GM12878 (cell line): ENCODE results near the gene ACAP2. TPM values are rescaled to one million over a fixed set of nuclear protein-coding genes. Genes with fewer than 3 reads are reported as not detected.

Source experiments
- ATAC-seq: fragments of 200-7000 bp; cut with Tn5 transposase; 3 replicates; pipeline ENCODE4 v1.9.1; 2020; ENCODE audit warnings: mild to moderate bottlenecking, moderate library complexity
- BruUV-seq: library from RNA; stranded (reverse); fragments of 400-500 nt; replicated peaks from 2 replicates; lab custom pipeline; 2021; lab: Mats Ljungman, UMichigan
- CTCF ChIA-PET: fragments of 300-600 bp; sonication (Branson Sonifier 250); formaldehyde crosslinking; extraction: SDS; loops from one replicate; lab custom pipeline; 2021; ENCODE audit warnings: inconsistent platforms; lab: Yijun Ruan, JAX
- POLR2A ChIA-PET: fragments of 350-600 bp; formaldehyde crosslinking; extraction: SDS; loops from one replicate; lab custom pipeline; 2021; ENCODE audit warnings: inconsistent platforms; lab: Charles Lee
- RAD21 ChIA-PET: fragments of 300-600 bp; sonication (Branson Sonifier 250); formaldehyde crosslinking; loops from one replicate; lab custom pipeline; 2023; ENCODE audit warnings: antibody characterized with exemption; ENCODE audit not compliant: unreplicated experiment; lab: Charles Lee
- SMC1A ChIA-PET: fragments of 300-600 bp; sonication (Branson Sonifier 250); formaldehyde crosslinking; loops from one replicate; lab custom pipeline; 2023; ENCODE audit not compliant: unreplicated experiment, uncharacterized antibody; lab: Charles Lee
- DNase-seq: peaks from one replicate; pipeline ENCODE4 v3.0.0-alpha.2; 2011; ENCODE audit warnings: low read depth, low spot score
- FAIRE-seq: peaks from 3 replicates; lab custom pipeline; 2011; peaks lifted over from hg19 to GRCh38; lab: Jason Lieb, UNC
- H2AFZ ChIP-seq: 2 replicates; pipeline ENCODE4 v1.6.0; 2011; ENCODE audit warnings: low read depth, low read length, control low read depth; ENCODE audit not compliant: control insufficient read depth
- H3K27ac ChIP-seq: 2 replicates; pipeline ENCODE4 v1.5.1; 2011; ENCODE audit warnings: control low read depth; ENCODE audit not compliant: control insufficient read depth, insufficient read depth
- H3K27me3 ChIP-seq, 2 experiments: replicated peaks in 1 of 2; 2 replicates each; pipeline versions ENCODE4 v1.6.0 to v1.6.1; 2011; ENCODE audit warnings: low read length in 1 of 2; ENCODE audit not compliant: control insufficient read depth in 2 of 2, insufficient read depth in 2 of 2
- H3K36me3 ChIP-seq, 2 experiments: 2 replicates each; pipeline ENCODE4 v1.5.1; 2011; ENCODE audit warnings: low read length in 1 of 2; ENCODE audit not compliant: control insufficient read depth in 2 of 2, insufficient read depth in 2 of 2
- H3K4me1 ChIP-seq: 2 replicates; pipeline ENCODE4 v1.6.1; 2011; ENCODE audit warnings: mild to moderate bottlenecking, low read length, moderate library complexity, mixed read lengths; ENCODE audit not compliant: control insufficient read depth, insufficient read depth
- H3K4me2 ChIP-seq: 2 replicates; pipeline ENCODE4 v1.6.0; 2011; ENCODE audit warnings: control low read depth; ENCODE audit not compliant: control insufficient read depth, insufficient read depth
- H3K4me3 ChIP-seq: fragments of 200-600 bp; sonication (generic); 2 replicates; pipeline ENCODE4 v1.5.1; 2016
- H3K79me2 ChIP-seq: 2 replicates; pipeline ENCODE4 v1.6.0; 2011; ENCODE audit warnings: low read length; ENCODE audit not compliant: control insufficient read depth, insufficient read depth
- H3K9ac ChIP-seq: 2 replicates; pipeline ENCODE4 v1.8.0; 2011; ENCODE audit warnings: low read length, control low read depth, mixed read lengths; ENCODE audit not compliant: control insufficient read depth, insufficient read depth
- H3K9me3 ChIP-seq: replicated peaks from 3 replicates; pipeline ENCODE4 v1.5.1; 2011; ENCODE audit warnings: mild to moderate bottlenecking, low read length; ENCODE audit not compliant: control insufficient read depth, insufficient read depth
- H4K20me1 ChIP-seq: 2 replicates; pipeline ENCODE4 v1.6.0; 2011; ENCODE audit not compliant: control insufficient read depth, insufficient read depth
- CBX3 ChIP-seq: fragments of 200-600 bp; sonication (generic); IDR thresholded peaks from 2 replicates; pipeline ENCODE4 v1.6.1; 2016; ENCODE audit warnings: low read depth, borderline replicate concordance
- CREB1 ChIP-seq: IDR thresholded peaks from 2 replicates; pipeline ENCODE4 v1.6.1; 2012; ENCODE audit warnings: low read depth, mild to moderate bottlenecking, inconsistent platforms
- FOXK2 ChIP-seq: fragments of 450-650 bp; IDR thresholded peaks from 2 replicates; pipeline ENCODE4 v1.6.1; 2017; ENCODE audit warnings: mild to moderate bottlenecking, moderate library complexity
- MLLT1 ChIP-seq: fragments of 450-650 bp; IDR thresholded peaks from 2 replicates; pipeline ENCODE4 v1.6.1; 2016; ENCODE audit warnings: mild to moderate bottlenecking
- NFYB ChIP-seq: IDR thresholded peaks from 2 replicates; pipeline ENCODE4 v1.6.1; 2011; ENCODE audit warnings: low read depth, mild to moderate bottlenecking, low read length, improper control_type of control experiment, moderate library complexity; ENCODE audit not compliant: insufficient read depth
- PBX3 ChIP-seq: IDR thresholded peaks from 2 replicates; pipeline ENCODE4 v1.6.1; 2011; ENCODE audit warnings: mild to moderate bottlenecking, low read depth, low read length, moderate library complexity; ENCODE audit not compliant: insufficient replicate concordance
- REST ChIP-seq: IDR thresholded peaks from 2 replicates; pipeline ENCODE4 v1.6.1; 2012; ENCODE audit warnings: mild to moderate bottlenecking, low read depth, low read length
- SIN3A ChIP-seq: IDR thresholded peaks from 2 replicates; pipeline ENCODE4 v1.6.1; 2012; ENCODE audit warnings: low read depth, low read length, improper control_type of control experiment
- TARDBP ChIP-seq: IDR thresholded peaks from 2 replicates; pipeline ENCODE4 v1.6.1; 2016; ENCODE audit warnings: borderline replicate concordance
- ZBED1 ChIP-seq: IDR thresholded peaks from 2 replicates; pipeline ENCODE4 v1.6.1; 2016; ENCODE audit warnings: borderline replicate concordance
- ZNF384 ChIP-seq: IDR thresholded peaks from 2 replicates; pipeline ENCODE4 v1.6.1; 2012; ENCODE audit warnings: low read depth, mild to moderate bottlenecking, low read length, improper control_type of control experiment, borderline replicate concordance
- ZNF687 ChIP-seq: fragments of 450-650 bp; IDR thresholded peaks from 2 replicates; pipeline ENCODE4 v1.6.1; 2017; ENCODE audit warnings: mild to moderate bottlenecking, moderate library complexity
- WGBS: methylation state at CpG from one replicate; pipeline ENCODE4 v1.1.6; 2016; ENCODE audit warnings: low lambda C conversion rate; ENCODE audit not compliant: insufficient replicate concordance, insufficient coverage; ENCODE audit errors: missing lambda C conversion rate; 5-methylcytosine and 5-hydroxymethylcytosine counted together
- in situ Hi-C: fragments of 300-500 bp; cut with MboI; formaldehyde crosslinking; loops from 9 replicates; pipeline ENCODE4 v1.14.3; 2018; ENCODE audit warnings: mixed read lengths
- intact Hi-C: fragments of 100-400 bp; cut with micrococcal nuclease; formaldehyde crosslinking; loops from one replicate; pipeline ENCODE4 v1.14.2; 2022; ENCODE audit not compliant: unreplicated experiment
- polyA plus RNA-seq, 11 experiments: library from polyadenylated mRNA; depleted of rRNA in 4 of 11; unstranded in 6 of 11; stranded (reverse) in 5 of 11; fragments of >200 nt; fragmentation: Nextera tagmentation in 4 of 11; fragmentation: Illumina TruSeq in 1 of 11; extraction: Ambion mirVana in 4 of 11; extraction: Trizol in 1 of 11; gene quantifications; 1 replicate in 1 of 11; 2 replicates in 10 of 11; pipeline versions ENCODE4 v1.2.1 to v1.2.3, GENCODE V29; 2011 to 2016; ENCODE audit warnings: inconsistent platforms in 2 of 11, missing spikeins in 2 of 11, low read depth in 1 of 11
- total RNA-seq, 4 experiments: library from RNA; depleted of rRNA in 3 of 4; stranded (reverse); fragments of >200 nt in 3 of 4; fragmentation: Illumina TruSeq in 1 of 4; extraction: Trizol in 1 of 4; gene quantifications; 2 replicates each; pipeline versions ENCODE4 v1.2.1 to v1.2.3, GENCODE V29; 2013 to 2021

The ACAP2 gene
- total and polyA plus RNA-seq, 10 of the 15 experiments (the other 5 are each of a cell fraction or from before 2014, with no cell fraction given): 7.1 to 53.8 (median 35.7) TPM

GRCh38 chr3:195249057-195249770 lies 193.6 kb downstream of the ACAP2 start:
- no peak for DNase-seq
- intact Hi-C loops: no loop called here
- no peak overlapping the region for H2AFZ ChIP-seq
- no peak overlapping the region for H3K27ac ChIP-seq
- no peak for FAIRE-seq
- H3K9me3 ChIP-seq: no peaks in the 10 kb centered on the region
- POLR2A ChIA-PET: interaction anchor here (0.9 to 4.7 kb wide), 3 partner anchors 41 to 120 kb away, joined by 3 to 43 read pairs (median 7); no protein-coding TSS in a partner anchor
- ATAC-seq: no peak
- no peaks in the 10 kb centered on the region for H4K20me1 ChIP-seq
- no peaks in the 10 kb centered on the region for H3K27me3 ChIP-seq
- H3K4me1 ChIP-seq: peaks cover 25% of the 10 kb centered on the region
- 91% methylated on average over 20 of the region's 21 CpGs for WGBS
- H3K9ac ChIP-seq: no peak overlapping the region
- CTCF ChIA-PET: interaction anchor here (0.5 to 5.3 kb wide), 10 partner anchors 10 to 578 kb away, joined by 3 to 33 read pairs (median 6); partner anchors contain the start of gene LSG1
- no peaks in the 10 kb centered on the region for H3K36me3 ChIP-seq
- RAD21 ChIA-PET: interaction anchor here (0.8 to 4.8 kb wide), 9 partner anchors 25 to 578 kb away, joined by 3 to 67 read pairs (median 3); no protein-coding TSS in a partner anchor
- in situ Hi-C loops: no loop called here
- TF ChIP-seq PBX3: no peak
- no peak for TF ChIP-seq ZNF687
- TF ChIP-seq MLLT1: no peak
- TF ChIP-seq ZNF384: no peak
- TF ChIP-seq CBX3: no peak
- no peak for TF ChIP-seq FOXK2
- TF ChIP-seq ZBED1: no peak
- TF ChIP-seq REST: no peak
- no peak for TF ChIP-seq CREB1
- no peak for TF ChIP-seq NFYB
- TF ChIP-seq TARDBP: no peak
- no peak for TF ChIP-seq SIN3A
- peaks cover 2% of the 10 kb centered on the region for H3K79me2 ChIP-seq
- H3K4me2 ChIP-seq: no peak overlapping the region
- SMC1A ChIA-PET: interaction anchor here (1.5 to 7.3 kb wide), 7 partner anchors 40 to 566 kb away, joined by 4 to 70 read pairs (median 7); no protein-coding TSS in a partner anchor
- no peak overlapping the region for H3K4me3 ChIP-seq
- BruUV-seq: no TSS peak
